ENCODE results near the gene EDDM3A. TPM values are rescaled to one million over a fixed set of nuclear protein-coding genes. Genes with fewer than 3 reads are reported as not detected.

Gene EDDM3A
- total RNA-seq, 1 donor from 2014 or later, result not detected

- DNase-seq (ENCODE audit: low read depth), result peak; percentile 53
- Histone ChIP-seq H3K27me3 (ENCODE audit: control insufficient read depth, insufficient read depth, low read length) (no peaks in the 10 kb centered on the region), H3K4me3 (ENCODE audit: low read depth, low read length) (no peak overlapping the region), H3K36me3 (ENCODE audit: control insufficient read depth, insufficient read depth, low read length) (no peaks in the 10 kb centered on the region)
- TF ChIP-seq, protein P1, sequence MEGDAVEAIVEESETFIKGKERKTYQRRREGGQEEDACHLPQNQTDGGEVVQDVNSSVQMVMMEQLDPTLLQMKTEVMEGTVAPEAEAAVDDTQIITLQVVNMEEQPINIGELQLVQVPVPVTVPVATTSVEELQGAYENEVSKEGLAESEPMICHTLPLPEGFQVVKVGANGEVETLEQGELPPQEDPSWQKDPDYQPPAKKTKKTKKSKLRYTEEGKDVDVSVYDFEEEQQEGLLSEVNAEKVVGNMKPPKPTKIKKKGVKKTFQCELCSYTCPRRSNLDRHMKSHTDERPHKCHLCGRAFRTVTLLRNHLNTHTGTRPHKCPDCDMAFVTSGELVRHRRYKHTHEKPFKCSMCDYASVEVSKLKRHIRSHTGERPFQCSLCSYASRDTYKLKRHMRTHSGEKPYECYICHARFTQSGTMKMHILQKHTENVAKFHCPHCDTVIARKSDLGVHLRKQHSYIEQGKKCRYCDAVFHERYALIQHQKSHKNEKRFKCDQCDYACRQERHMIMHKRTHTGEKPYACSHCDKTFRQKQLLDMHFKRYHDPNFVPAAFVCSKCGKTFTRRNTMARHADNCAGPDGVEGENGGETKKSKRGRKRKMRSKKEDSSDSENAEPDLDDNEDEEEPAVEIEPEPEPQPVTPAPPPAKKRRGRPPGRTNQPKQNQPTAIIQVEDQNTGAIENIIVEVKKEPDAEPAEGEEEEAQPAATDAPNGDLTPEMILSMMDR (IDR thresholded peaks at IDR 0.05; ENCODE audit: insufficient read depth, low read length, severe bottlenecking), result no peak
- FAIRE-seq, result no peak
Measured at GRCh38 chr14:20760950-20761349, 15.3 kb downstream of the EDDM3A start.

DNA sequence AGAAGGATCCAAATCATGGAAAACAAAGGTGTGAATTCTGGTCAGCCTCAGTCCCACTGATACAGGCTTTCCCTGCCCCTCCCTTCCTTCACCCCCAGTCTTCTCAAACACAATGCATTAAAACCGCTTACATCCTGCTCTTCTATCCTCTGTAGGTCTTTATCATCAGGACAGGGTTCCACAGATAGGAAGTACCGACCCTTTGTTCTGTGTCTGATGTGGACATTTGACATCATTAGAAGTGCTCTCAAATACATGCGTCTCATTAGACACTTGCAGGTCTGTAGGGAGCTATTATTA is 22.9 kb downstream of the EDDM3A start:
- FAIRE-seq, result no peak

DNA sequence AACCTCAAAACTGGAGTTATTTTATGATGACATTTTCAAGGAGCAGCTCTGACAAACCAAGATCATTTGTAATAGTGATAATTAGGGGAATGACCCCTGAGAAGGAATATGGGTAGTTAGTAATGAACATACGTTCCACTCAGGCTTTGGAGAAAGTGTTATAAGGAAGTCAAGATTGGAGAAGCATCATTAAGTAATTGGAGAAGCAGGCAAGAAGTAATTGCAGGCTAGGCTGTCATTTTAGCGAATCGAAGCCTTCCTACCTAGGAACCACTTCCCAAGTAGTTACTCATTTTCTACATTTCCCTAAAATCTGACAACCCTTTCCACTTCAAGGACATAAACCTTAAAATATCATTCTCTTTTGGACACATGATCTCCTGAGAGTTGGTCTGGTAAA is 23.7 kb downstream of the EDDM3A start:
- no peaks in the 10 kb centered on the region for H3K27me3 ChIP-seq (ENCODE audit: control insufficient read depth, insufficient read depth, low read length)
- no peak for FAIRE-seq

More for the DNA sequence above, 22.9 kb downstream of the EDDM3A start:
- H3K4me3 ChIP-seq (ENCODE audit: low read depth, low read length), result no peak overlapping the region
- no peaks in the 10 kb centered on the region for H3K36me3 ChIP-seq (ENCODE audit: control insufficient read depth, insufficient read depth, low read length)
- TF ChIP-seq, protein P1 (IDR thresholded peaks at IDR 0.05; ENCODE audit: insufficient read depth, low read length, severe bottlenecking), result no peak
- H3K27me3 ChIP-seq (ENCODE audit: control insufficient read depth, insufficient read depth, low read length), result no peaks in the 10 kb centered on the region
- DNase-seq (ENCODE audit: low read depth), result no peak

GRCh38 chr14:20772650-20773049 is 27.0 kb downstream of the EDDM3A start:
- Histone ChIP-seq H3K4me3 (ENCODE audit: low read depth, low read length) (no peak overlapping the region), H3K27me3 (ENCODE audit: control insufficient read depth, insufficient read depth, low read length) (no peaks in the 10 kb centered on the region), H3K36me3 (ENCODE audit: control insufficient read depth, insufficient read depth, low read length) (no peaks in the 10 kb centered on the region)
- TF ChIP-seq, protein P1 (IDR thresholded peaks at IDR 0.05; ENCODE audit: insufficient read depth, low read length, severe bottlenecking), result no peak
- FAIRE-seq, result no peak
- no peak for DNase-seq (ENCODE audit: low read depth)

More for the DNA sequence above, 23.7 kb downstream of the EDDM3A start:
- H3K4me3 ChIP-seq (ENCODE audit: low read depth, low read length), result no peak overlapping the region
- H3K36me3 ChIP-seq (ENCODE audit: control insufficient read depth, insufficient read depth, low read length), result no peaks in the 10 kb centered on the region
- TF ChIP-seq, protein P1 (IDR thresholded peaks at IDR 0.05; ENCODE audit: insufficient read depth, low read length, severe bottlenecking), result no peak
- DNase-seq (ENCODE audit: low read depth), result no peak

DNA sequence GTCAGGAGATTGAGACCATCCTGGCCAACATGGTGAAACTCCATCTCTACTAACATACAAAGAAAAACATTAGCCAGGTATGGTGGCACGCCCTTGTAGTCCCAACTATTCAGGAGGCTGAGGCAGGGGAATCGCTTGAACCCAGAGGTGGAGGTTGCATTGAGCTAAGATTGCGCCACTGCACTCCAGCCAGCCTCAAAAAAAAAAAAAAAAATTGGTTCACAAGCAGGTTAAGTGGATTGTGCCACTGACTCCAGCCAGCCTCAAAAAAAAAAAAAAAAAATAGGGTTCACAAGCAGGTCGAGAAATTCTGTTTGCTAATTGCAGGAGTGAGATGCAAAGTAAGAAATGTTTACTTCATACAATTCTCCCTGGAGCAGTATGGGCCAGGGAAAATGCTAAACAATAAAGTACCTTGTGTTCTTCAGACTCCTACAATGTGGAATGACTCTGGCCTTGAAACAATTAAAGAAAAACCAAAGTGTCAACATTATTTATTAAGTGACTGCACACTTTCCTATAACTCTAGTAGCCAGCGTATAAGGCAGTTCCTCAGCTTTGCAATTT is 28.7 kb downstream of the EDDM3A start:
- Histone ChIP-seq H3K27me3 (ENCODE audit: control insufficient read depth, insufficient read depth, low read length) (no peaks in the 10 kb centered on the region), H3K36me3 (ENCODE audit: control insufficient read depth, insufficient read depth, low read length) (no peaks in the 10 kb centered on the region), H3K4me3 (ENCODE audit: low read depth, low read length) (no peak overlapping the region)
- FAIRE-seq (no peak), DNase-seq (ENCODE audit: low read depth) (no peak)
- TF ChIP-seq, protein P1 (IDR thresholded peaks at IDR 0.05; ENCODE audit: insufficient read depth, low read length, severe bottlenecking), result no peak

GRCh38 chr14:20775043-20775442 is 29.4 kb downstream of the EDDM3A start:
- Histone ChIP-seq H3K4me3 (ENCODE audit: low read depth, low read length) (no peak overlapping the region), H3K36me3 (ENCODE audit: control insufficient read depth, insufficient read depth, low read length) (no peaks in the 10 kb centered on the region), H3K27me3 (ENCODE audit: control insufficient read depth, insufficient read depth, low read length) (no peaks in the 10 kb centered on the region)
- TF ChIP-seq, protein P1 (IDR thresholded peaks at IDR 0.05; ENCODE audit: insufficient read depth, low read length, severe bottlenecking), result no peak
- DNase-seq (ENCODE audit: low read depth) (no peak), FAIRE-seq (no peak)
